K562 (cell line): Measurements from ENCODE around the gene USP12. TPM values are rescaled to one million over a fixed set of nuclear protein-coding genes. Genes with fewer than 3 reads are reported as not detected.

ENCODE experiments used
- ATF1 ChIP-seq, 2 experiments: fragments of 450-650 bp in 1 of 2; IDR thresholded peaks; 2 replicates each; pipeline ENCODE4 v1.6.1; 2016; ENCODE audit warnings: missing compliant biosample characterization in 1 of 2, missing genetic modification characterization in 1 of 2
- CCAR2 ChIP-seq: fragments of 200-400 bp; formaldehyde crosslinking; IDR thresholded peaks from 2 replicates; pipeline ENCODE4 v1.6.1; 2017; ENCODE audit warnings: mild to moderate bottlenecking, low read depth, low read length
- CREBBP ChIP-seq: IDR thresholded peaks from one replicate; pipeline ENCODE4 v1.6.1; 2012; ENCODE audit warnings: low read depth, mild to moderate bottlenecking, control low read depth, inconsistent platforms, low read length
- E2F3 ChIP-seq: fragments of 250-450 bp; sonication (Bioruptor Pico); IDR thresholded peaks from 2 replicates; pipeline ENCODE4 v1.4.0; 2020; ENCODE audit warnings: mild to moderate bottlenecking
- FOXK2 ChIP-seq, 2 experiments: fragments of 450-650 bp; IDR thresholded peaks in 1 of 2; conservative IDR thresholded peaks in 1 of 2; 2 replicates each; pipeline ENCODE4 v1.6.1; 2016; ENCODE audit warnings: low read depth in 2 of 2, mild to moderate bottlenecking in 1 of 2
- HDAC1 ChIP-seq, 2 experiments: fragments of 450-650 bp; IDR thresholded peaks; 2 replicates each; pipeline ENCODE4 v1.6.1; 2016 to 2017; ENCODE audit warnings: inconsistent platforms in 1 of 2, mild to moderate bottlenecking in 1 of 2, moderate library complexity in 1 of 2
- HMG20A ChIP-seq: fragments of 450-650 bp; formaldehyde crosslinking; conservative IDR thresholded peaks from 2 replicates; pipeline ENCODE4 v1.4.0; 2020; ENCODE audit warnings: mild to moderate bottlenecking, mixed read lengths
- MAX ChIP-seq: sonication (generic); formaldehyde crosslinking; IDR thresholded peaks from 2 replicates; pipeline ENCODE4 v1.9.0; 2022; ENCODE audit warnings: mild to moderate bottlenecking, missing genetic modification reagents
- MAZ ChIP-seq, 2 experiments: fragments of 450-650 bp in 1 of 2; sonication (generic) in 1 of 2; formaldehyde crosslinking; IDR thresholded peaks in 1 of 2; conservative IDR thresholded peaks in 1 of 2; 2 replicates each; pipeline versions ENCODE4 v1.4.0 to v1.5.0; 2020; ENCODE audit warnings: mild to moderate bottlenecking in 1 of 2, missing genetic modification reagents in 1 of 2
- MEF2D ChIP-seq: conservative IDR thresholded peaks from 2 replicates; pipeline ENCODE4 v1.6.1; 2016; ENCODE audit warnings: low read depth, missing genetic modification characterization, missing compliant biosample characterization
- RBBP5 ChIP-seq: fragments of 200-600 bp; sonication (generic); IDR thresholded peaks from 2 replicates; pipeline ENCODE4 v1.6.1; 2012; ENCODE audit warnings: borderline replicate concordance, mild to moderate bottlenecking, low read length, control low read depth, inconsistent platforms; ENCODE audit not compliant: insufficient read depth, poor library complexity, severe bottlenecking
- RREB1 ChIP-seq: fragments of 250-450 bp; sonication (Bioruptor Pico); IDR thresholded peaks from 2 replicates; pipeline ENCODE4 v1.4.0; 2020
- SOX6 ChIP-seq: fragments of 450-650 bp; IDR thresholded peaks from 2 replicates; pipeline ENCODE4 v1.6.1; 2014; ENCODE audit warnings: mild to moderate bottlenecking
- SUPT5H ChIP-seq: fragments of 450-650 bp; IDR thresholded peaks from 2 replicates; pipeline ENCODE4 v1.6.1; 2016
- TBP ChIP-seq: optimal IDR thresholded peaks from 2 replicates; pipeline ENCODE3; 2011; ENCODE audit warnings: low read depth, low read length, improper control_type of control experiment
- TCF15 ChIP-seq: fragments of 250-450 bp; sonication (Bioruptor Pico); IDR thresholded peaks from 2 replicates; pipeline ENCODE4 v1.8.0; 2022; ENCODE audit warnings: moderate library complexity, mild to moderate bottlenecking, inconsistent platforms
- TEAD1 ChIP-seq, 2 experiments: fragments of 450-650 bp in 1 of 2; sonication (generic) in 1 of 2; formaldehyde crosslinking; IDR thresholded peaks; 2 replicates each; pipeline versions ENCODE4 v1.4.0 to v1.8.0; 2020 to 2022; ENCODE audit warnings: mild to moderate bottlenecking in 2 of 2, missing genetic modification reagents in 1 of 2
- ZBTB8A ChIP-seq: fragments of 450-650 bp; IDR thresholded peaks from 2 replicates; pipeline ENCODE4 v1.6.1; 2018; ENCODE audit warnings: mild to moderate bottlenecking, moderate library complexity; ENCODE audit not compliant: partially characterized antibody
- ZNF239 ChIP-seq: fragments of 250-450 bp; sonication (Bioruptor Pico); IDR thresholded peaks from 2 replicates; pipeline ENCODE4 v1.4.0; 2020; ENCODE audit warnings: mild to moderate bottlenecking
- ZNF57 ChIP-seq: fragments of 450-650 bp; formaldehyde crosslinking; IDR thresholded peaks from 2 replicates; pipeline ENCODE4 v1.4.0; 2020; ENCODE audit warnings: mild to moderate bottlenecking, moderate library complexity
- polyA plus RNA-seq, 8 experiments: library from polyadenylated mRNA; depleted of rRNA in 4 of 8; stranded (reverse) in 5 of 8; unstranded in 3 of 8; fragments of >200 nt; fragmentation: Nextera tagmentation in 2 of 8; fragmentation: Illumina TruSeq in 1 of 8; extraction: Ambion mirVana in 2 of 8; extraction: Trizol in 1 of 8; gene quantifications; 2 replicates each; pipeline versions ENCODE4 v1.2.1 to v1.2.3, GENCODE V29; 2011 to 2014; ENCODE audit warnings: inconsistent platforms in 1 of 8, missing spikeins in 1 of 8
- total RNA-seq, 7 experiments: library from RNA; depleted of rRNA in 6 of 7; stranded (reverse); fragments of >200 nt in 6 of 7; fragmentation: Illumina TruSeq in 2 of 7; extraction: Trizol in 2 of 7; gene quantifications; 2 replicates each; pipeline versions ENCODE4 v1.2.1 to v1.2.3, GENCODE V29; 2011 to 2021; ENCODE audit warnings: low replicate concordance in 1 of 7

Gene USP12
- total and polyA plus RNA-seq, 9 of the 15 experiments (the other 6 are each of a cell fraction or from before 2014, with no cell fraction given), result 1.8 to 20.5 (median 13.3) TPM

GRCh38 chr13:27171827-27172494, 350 bp upstream of the USP12 start (continued):
- no peak for TF ChIP-seq TEAD1 (CRISPR knock-in tag; IDR thresholded peaks at IDR 0.05)
- no peak for TF ChIP-seq MAX (CRISPR knock-in tag)
- TF ChIP-seq RBBP5, result peak; percentile 39
- no peak for TF ChIP-seq E2F3
- TF ChIP-seq CREBBP, result no peak
- TF ChIP-seq SOX6, result no peak; the same call in 1 of the 2 replicates
- TF ChIP-seq ZNF57, result no peak
- no peak for TF ChIP-seq FOXK2 (conservative IDR thresholded peaks at IDR 0.05 in 1 of 2, IDR thresholded peaks at IDR 0.05 in 1 of 2; ENCODE audit: low read depth in 2 of 2)
- no peak for TF ChIP-seq ZBTB8A
- TF ChIP-seq TCF15 (CRISPR knock-in tag), result no peak
- TF ChIP-seq ATF1 (CRISPR knock-in tag; IDR thresholded peaks at IDR 0.05), result no peak
- peak; percentile 49 for TF ChIP-seq ATF1 (tag; IDR thresholded peaks at IDR 0.05)
- TF ChIP-seq HDAC1 (IDR thresholded peaks at IDR 0.05), result peak in 1 of 2 experiments; percentile 47; a peak in 1 of 4 replicates
- no peak for TF ChIP-seq CCAR2
- no peak for TF ChIP-seq RREB1 (CRISPR knock-in tag)
- TF ChIP-seq MEF2D (tag), result no peak
- peak; percentile 51 for TF ChIP-seq TBP
- TF ChIP-seq HMG20A, result no peak
- peak in 1 of 2 experiments; percentile 84; a peak in 3 of 4 replicates for TF ChIP-seq MAZ (CRISPR knock-in tag; conservative IDR thresholded peaks at IDR 0.05 in 1 of 2, IDR thresholded peaks at IDR 0.05 in 1 of 2)
- 0 out of 2 replicates have a peak, but pooled peaks have one; percentile 51 for TF ChIP-seq SUPT5H
- TF ChIP-seq ZNF239 (CRISPR knock-in tag), result no peak
